Measurements from ENCODE around the gene THAP4. TPM values are rescaled to one million over a fixed set of nuclear protein-coding genes. Genes with fewer than 3 reads are reported as not detected.

Gene THAP4
- total and polyA plus RNA-seq, 2 of the 13 experiments (the other 11 are each of a cell fraction or from before 2014, with no cell fraction given): 59.7 to 75.7 TPM

DNA sequence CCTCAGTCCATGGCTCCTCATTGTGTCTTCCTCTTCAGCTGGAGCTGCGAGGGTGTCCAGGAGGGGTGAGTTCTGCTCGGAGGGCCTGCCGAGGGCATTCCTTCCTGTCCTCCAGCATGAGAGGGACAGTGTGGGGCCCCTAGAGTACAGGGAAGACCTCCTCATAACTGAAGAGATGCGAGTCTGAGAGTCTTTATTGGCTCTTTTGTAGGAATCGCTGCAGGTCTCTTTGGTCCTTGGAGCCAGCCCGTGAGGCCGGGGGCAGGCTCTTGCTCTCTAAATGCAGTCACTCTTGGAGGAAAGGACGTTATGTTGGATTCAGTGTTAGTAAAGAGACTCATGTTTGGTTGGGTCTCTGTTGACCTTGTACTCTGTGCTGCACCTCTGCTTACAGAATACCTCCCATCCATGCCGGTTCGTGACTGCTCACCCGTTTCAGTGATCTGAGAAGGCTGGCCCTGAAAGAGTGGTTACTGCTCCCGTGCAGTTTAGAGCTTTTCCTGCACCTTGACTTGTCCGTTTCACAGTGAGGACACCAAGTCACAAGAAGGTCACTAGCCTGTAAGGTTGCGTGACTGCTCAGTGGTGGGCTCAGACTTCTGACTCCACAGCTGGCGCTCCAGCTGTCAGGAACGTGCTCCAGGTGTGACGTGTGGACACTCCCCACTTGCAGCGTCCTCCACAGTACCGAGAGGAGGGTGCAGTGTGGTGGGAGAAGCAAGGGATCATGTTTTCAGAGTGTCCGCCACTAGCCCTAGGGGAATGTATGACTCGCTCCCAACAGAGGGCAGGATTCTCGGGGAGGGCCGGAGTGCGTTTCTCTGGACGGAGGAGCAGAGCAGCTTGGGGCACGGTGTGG lies 8.3 kb upstream of the THAP4 start (continued):
- no peak for TF ChIP-seq HNRNPLL (IDR thresholded peaks at IDR 0.05; ENCODE audit: low read depth, low read length, poor library complexity, severe bottlenecking)
- TF ChIP-seq BATF2 (CRISPR knock-in tag; IDR thresholded peaks at IDR 0.05): no peak
- no peak for TF ChIP-seq ZNF776 (CRISPR knock-in tag; IDR thresholded peaks at IDR 0.05)
- TF ChIP-seq MIXL1 (CRISPR knock-in tag; IDR thresholded peaks at IDR 0.05): no peak
- peak; percentile 77; the same call in 1 of the 2 replicates for TF ChIP-seq NCOR1 (IDR thresholded peaks at IDR 0.05; ENCODE audit: borderline replicate concordance, low read length)
- TF ChIP-seq ARNTL (CRISPR knock-in tag; IDR thresholded peaks at IDR 0.05): peak; percentile 49; the same call in 1 of the 2 replicates
- peak; percentile 58 for TF ChIP-seq ZNF629 (CRISPR knock-in tag; conservative IDR thresholded peaks at IDR 0.05)
- peak; percentile 66 to 77; a peak in 2 of 4 replicates for TF ChIP-seq KLF16 (CRISPR knock-in tag; IDR thresholded peaks at IDR 0.05)
- peak; percentile 67; the same call in 1 of the 2 replicates for TF ChIP-seq MEIS1 (CRISPR knock-in tag; IDR thresholded peaks at IDR 0.05; ENCODE audit: borderline replicate concordance)
- TF ChIP-seq, protein P1, sequence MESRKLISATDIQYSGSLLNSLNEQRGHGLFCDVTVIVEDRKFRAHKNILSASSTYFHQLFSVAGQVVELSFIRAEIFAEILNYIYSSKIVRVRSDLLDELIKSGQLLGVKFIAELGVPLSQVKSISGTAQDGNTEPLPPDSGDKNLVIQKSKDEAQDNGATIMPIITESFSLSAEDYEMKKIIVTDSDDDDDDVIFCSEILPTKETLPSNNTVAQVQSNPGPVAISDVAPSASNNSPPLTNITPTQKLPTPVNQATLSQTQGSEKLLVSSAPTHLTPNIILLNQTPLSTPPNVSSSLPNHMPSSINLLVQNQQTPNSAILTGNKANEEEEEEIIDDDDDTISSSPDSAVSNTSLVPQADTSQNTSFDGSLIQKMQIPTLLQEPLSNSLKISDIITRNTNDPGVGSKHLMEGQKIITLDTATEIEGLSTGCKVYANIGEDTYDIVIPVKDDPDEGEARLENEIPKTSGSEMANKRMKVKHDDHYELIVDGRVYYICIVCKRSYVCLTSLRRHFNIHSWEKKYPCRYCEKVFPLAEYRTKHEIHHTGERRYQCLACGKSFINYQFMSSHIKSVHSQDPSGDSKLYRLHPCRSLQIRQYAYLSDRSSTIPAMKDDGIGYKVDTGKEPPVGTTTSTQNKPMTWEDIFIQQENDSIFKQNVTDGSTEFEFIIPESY (CRISPR knock-in tag; IDR thresholded peaks at IDR 0.05): peak; percentile 99
- peak; percentile 88 for TF ChIP-seq FOXC1 (CRISPR knock-in tag; IDR thresholded peaks at IDR 0.05; ENCODE audit: borderline replicate concordance)
- TF ChIP-seq ZNF781 (CRISPR knock-in tag; IDR thresholded peaks at IDR 0.05; ENCODE audit: borderline replicate concordance, not compliant biosample characterization): no peak
- TF ChIP-seq ZNF552 (CRISPR knock-in tag; IDR thresholded peaks at IDR 0.05; ENCODE audit: borderline replicate concordance): no peak
- TF ChIP-seq ZNF891 (CRISPR knock-in tag; IDR thresholded peaks at IDR 0.05): no peak; the same call in 1 of the 2 replicates
- no peak for TF ChIP-seq PCBP2 (optimal IDR thresholded peaks at IDR 0.05; ENCODE audit: low read depth, low read length, poor library complexity, severe bottlenecking)
- TF ChIP-seq ZNF772 (CRISPR knock-in tag; IDR thresholded peaks at IDR 0.05): no peak
- TF ChIP-seq ZBTB4 (CRISPR knock-in tag; IDR thresholded peaks at IDR 0.05; ENCODE audit: borderline replicate concordance): peak; percentile 58; the same call in 1 of the 2 replicates
- TF ChIP-seq FOSL1 (CRISPR knock-in tag; IDR thresholded peaks at IDR 0.05; ENCODE audit: borderline replicate concordance): no peak
- no peak for TF ChIP-seq MTA3 (CRISPR knock-in tag; IDR thresholded peaks at IDR 0.05)
- TF ChIP-seq KLF12 (CRISPR knock-in tag; IDR thresholded peaks at IDR 0.05; ENCODE audit: borderline replicate concordance): 0 out of 2 replicates have a peak, but pooled peaks have one; percentile 32
- no peak for TF ChIP-seq ZNF530 (CRISPR knock-in tag; IDR thresholded peaks at IDR 0.05; ENCODE audit: low read depth)
- peak; percentile 66; the same call in 1 of the 2 replicates for TF ChIP-seq ZBTB7B (CRISPR knock-in tag; IDR thresholded peaks at IDR 0.05)
